Lung (tissue), 12 donors: ENCODE results near the gene KIAA1671. TPM values are rescaled to one million over a fixed set of nuclear protein-coding genes. Genes with fewer than 3 reads are reported as not detected.
A peak's percentile ranks its signal among the peaks of the same experiment; 100 is the strongest.

Experiments
- ATAC-seq: fragments of 200-7000 bp; cut with Tn5 transposase; one replicate; pipeline ENCODE4 v1.9.1; 2020; ENCODE audit warnings: moderate number of reproducible peaks; ENCODE audit not compliant: insufficient read depth, low FRiP score
- DNase-seq, 3 donors: peaks; one replicate each; pipeline ENCODE4 v3.0.0-alpha.2; 2013 to 2017
- H3K27ac ChIP-seq, 2 donors: one replicate each; pipeline ENCODE4 v1.5.1; 2013; ENCODE audit warnings: mild to moderate bottlenecking in 2 of 2, moderate library complexity in 2 of 2, control low read depth in 1 of 2, inconsistent platforms in 1 of 2, low read depth in 1 of 2, low read length in 1 of 2
- H3K27me3 ChIP-seq, 3 donors: one replicate each; pipeline ENCODE4 v1.5.1; 2013; ENCODE audit warnings: low read length in 2 of 3; ENCODE audit not compliant: control insufficient read depth in 3 of 3, insufficient read depth in 3 of 3
- H3K36me3 ChIP-seq, 4 donors: one replicate each; pipeline ENCODE4 v1.5.1; 2013; ENCODE audit warnings: low read length in 4 of 4, mild to moderate bottlenecking in 1 of 4, moderate library complexity in 1 of 4; ENCODE audit not compliant: control insufficient read depth in 4 of 4, insufficient read depth in 4 of 4
- H3K4me1 ChIP-seq, 5 donors: one replicate each; pipeline ENCODE4 v1.5.1; 2013; ENCODE audit warnings: low read length in 5 of 5, mild to moderate bottlenecking in 2 of 5, moderate library complexity in 1 of 5; ENCODE audit not compliant: control insufficient read depth in 5 of 5, insufficient read depth in 5 of 5
- H3K4me3 ChIP-seq: one replicate; pipeline ENCODE4 v1.5.1; 2013; ENCODE audit warnings: mild to moderate bottlenecking, control low read depth, moderate library complexity
- H3K9ac ChIP-seq, 2 donors: one replicate each; pipeline ENCODE4 v1.5.1; 2013; ENCODE audit warnings: low read length in 2 of 2, control low read depth in 1 of 2; ENCODE audit not compliant: insufficient read depth in 1 of 2
- H3K9me3 ChIP-seq, 4 donors: one replicate each; pipeline ENCODE4 v1.5.1; 2013; ENCODE audit warnings: low read length in 3 of 4, mild to moderate bottlenecking in 1 of 4, moderate library complexity in 1 of 4; ENCODE audit not compliant: control insufficient read depth in 4 of 4, insufficient read depth in 3 of 4
- CTCF ChIP-seq: IDR thresholded peaks from 2 replicates; pipeline ENCODE4 v1.5.1; 2012; ENCODE audit warnings: mild to moderate bottlenecking; ENCODE audit errors: control extremely low read depth, extremely low read depth
- WGBS, 2 donors: extraction: QIAGEN DNeasy Blood & Tissue Kit; methylation state at CpG; one replicate each; pipeline ENCODE4 v1.1.7; 2013; 5-methylcytosine and 5-hydroxymethylcytosine counted together
- polyA plus RNA-seq, 2 donors: library from polyadenylated mRNA; stranded (reverse); fragments of 200-250 nt; gene quantifications; one replicate each; pipeline ENCODE4 v1.2.1, GENCODE V29; 2013
- total RNA-seq, 2 donors: library from RNA; depleted of rRNA in 1 of 2; stranded (reverse); fragments of >200 nt in 1 of 2; gene quantifications; one replicate each; pipeline ENCODE4 v1.2.1, GENCODE V29; 2014 to 2021
- donor health status: control.
- donor health status: control.
- donor health status: Bipolar disorder and iron deficiency.
- donor health status: healthy.
- donor health status: DM: yes; HTN: yes; CAD: no.

KIAA1671 gene
- total and polyA plus RNA-seq, 4 donors: 7.6 to 44.6 (median 24.0) TPM

GRCh38 chr22:24981656-24982055, 29.1 kb downstream of the KIAA1671 start:
- Histone ChIP-seq H3K27ac (peak overlapping the region in 1 of 2 donors; percentile 51), H3K9me3 (peaks cover 0 to 1% (median 0%) of the 10 kb centered on the region in 4 donors), H3K4me1 (peaks cover 0 to 19% (median 13%) of the 10 kb centered on the region in 5 donors), H3K36me3 (no peaks in the 10 kb centered on the region), H3K4me3 (no peak overlapping the region), H3K9ac (no peak overlapping the region), H3K27me3 (no peaks in the 10 kb centered on the region)
- TF ChIP-seq CTCF: no peak
- no peak for DNase-seq
- ATAC-seq: no peak
- WGBS, 2 donors: 82 to 85% methylated on average over 6 of the region's 6 CpGs

- no peak overlapping the region for H3K9ac ChIP-seq
- no peak overlapping the region for H3K4me3 ChIP-seq
- ATAC-seq: no peak
- no peaks in the 10 kb centered on the region for H3K27me3 ChIP-seq
- TF ChIP-seq CTCF: no peak
- peak overlapping the region; percentile 7 to 55 for H3K27ac ChIP-seq
- H3K4me1 ChIP-seq: peaks cover 0 to 14% (median 5%) of the 10 kb centered on the region in 5 donors
- 76 to 89% methylated on average over 8 of the region's 8 CpGs for WGBS, 2 donors
- peaks cover 0 to 1% (median 0%) of the 10 kb centered on the region in 4 donors for H3K9me3 ChIP-seq
- no peaks in the 10 kb centered on the region for H3K36me3 ChIP-seq
- no peak for DNase-seq
Measured at GRCh38 chr22:24982301-24983056, 30.0 kb downstream of the KIAA1671 start.

GRCh38 chr22:24983151-24983550, 30.6 kb downstream of the KIAA1671 start:
- no peak for TF ChIP-seq CTCF
- Histone ChIP-seq H3K9ac (no peak overlapping the region), H3K4me1 (peaks cover 0 to 10% (median 2%) of the 10 kb centered on the region in 5 donors), H3K4me3 (no peak overlapping the region), H3K9me3 (peaks cover 0 to 1% (median 0%) of the 10 kb centered on the region in 4 donors), H3K27ac (peak overlapping the region; percentile 7 to 82), H3K27me3 (no peaks in the 10 kb centered on the region), H3K36me3 (no peaks in the 10 kb centered on the region)
- ATAC-seq (no peak), DNase-seq (peak in 1 of 3 donors; percentile 34)
- 67 to 86% methylated on average over 5 of the region's 5 CpGs for WGBS, 2 donors
